Measurements from ENCODE around the gene PCP2.

PCP2 gene

DNA sequence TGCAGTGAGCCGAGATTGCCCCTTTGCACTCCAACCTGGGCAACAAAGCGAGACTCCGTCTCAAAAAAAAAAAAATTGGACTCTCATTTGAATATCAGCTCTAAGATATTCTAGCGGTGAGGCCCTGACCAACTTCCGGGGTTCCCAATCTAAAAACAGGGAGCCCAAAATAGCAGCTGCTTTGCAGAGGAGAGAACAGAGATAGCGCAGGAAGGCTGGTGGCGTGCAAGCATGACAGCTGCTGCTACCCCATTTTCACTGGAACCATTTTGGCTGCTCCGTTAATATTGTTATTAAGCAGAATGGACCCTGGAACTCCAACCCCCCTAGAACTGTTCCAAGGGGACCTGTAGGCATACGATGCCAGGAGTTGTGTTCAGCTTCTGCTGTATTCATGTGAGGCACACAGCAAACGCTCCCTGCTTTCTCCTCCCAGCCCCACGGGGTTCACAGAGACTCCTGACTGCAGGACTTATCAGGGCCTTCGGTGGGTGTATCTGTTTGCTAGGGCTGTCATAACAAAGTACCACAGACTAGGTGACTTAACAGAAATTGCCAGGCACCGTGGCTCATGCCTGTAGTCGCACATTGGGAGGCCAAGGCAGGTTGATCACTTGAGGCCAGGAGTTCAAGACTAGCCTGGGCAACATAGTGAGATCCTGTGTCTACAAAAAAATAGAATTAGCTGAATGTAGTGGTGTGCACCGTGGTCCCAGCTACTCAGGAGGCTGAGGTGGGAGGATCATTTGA lies 14.9 kb upstream of the PCP2 start:
- TF ChIP-seq ZC3H10 (CRISPR knock-in tag; IDR thresholded peaks at IDR 0.05) = no peak
- TF ChIP-seq TCF4 (CRISPR knock-in tag; IDR thresholded peaks at IDR 0.05; ENCODE audit: borderline replicate concordance) = no peak
- no peak for TF ChIP-seq GLIS3 (CRISPR knock-in tag; IDR thresholded peaks at IDR 0.05)
- no peak for TF ChIP-seq ARNTL (CRISPR knock-in tag; IDR thresholded peaks at IDR 0.05; ENCODE audit: borderline replicate concordance, low read depth)
- TF ChIP-seq, protein P1, sequence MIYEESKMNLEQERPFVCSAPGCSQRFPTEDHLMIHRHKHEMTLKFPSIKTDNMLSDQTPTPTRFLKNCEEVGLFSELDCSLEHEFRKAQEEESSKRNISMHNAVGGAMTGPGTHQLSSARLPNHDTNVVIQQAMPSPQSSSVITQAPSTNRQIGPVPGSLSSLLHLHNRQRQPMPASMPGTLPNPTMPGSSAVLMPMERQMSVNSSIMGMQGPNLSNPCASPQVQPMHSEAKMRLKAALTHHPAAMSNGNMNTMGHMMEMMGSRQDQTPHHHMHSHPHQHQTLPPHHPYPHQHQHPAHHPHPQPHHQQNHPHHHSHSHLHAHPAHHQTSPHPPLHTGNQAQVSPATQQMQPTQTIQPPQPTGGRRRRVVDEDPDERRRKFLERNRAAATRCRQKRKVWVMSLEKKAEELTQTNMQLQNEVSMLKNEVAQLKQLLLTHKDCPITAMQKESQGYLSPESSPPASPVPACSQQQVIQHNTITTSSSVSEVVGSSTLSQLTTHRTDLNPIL (CRISPR knock-in tag; IDR thresholded peaks at IDR 0.05; ENCODE audit: low read depth) = no peak
- no peak for TF ChIP-seq RARB (CRISPR knock-in tag; IDR thresholded peaks at IDR 0.05)
- TF ChIP-seq, protein P2, sequence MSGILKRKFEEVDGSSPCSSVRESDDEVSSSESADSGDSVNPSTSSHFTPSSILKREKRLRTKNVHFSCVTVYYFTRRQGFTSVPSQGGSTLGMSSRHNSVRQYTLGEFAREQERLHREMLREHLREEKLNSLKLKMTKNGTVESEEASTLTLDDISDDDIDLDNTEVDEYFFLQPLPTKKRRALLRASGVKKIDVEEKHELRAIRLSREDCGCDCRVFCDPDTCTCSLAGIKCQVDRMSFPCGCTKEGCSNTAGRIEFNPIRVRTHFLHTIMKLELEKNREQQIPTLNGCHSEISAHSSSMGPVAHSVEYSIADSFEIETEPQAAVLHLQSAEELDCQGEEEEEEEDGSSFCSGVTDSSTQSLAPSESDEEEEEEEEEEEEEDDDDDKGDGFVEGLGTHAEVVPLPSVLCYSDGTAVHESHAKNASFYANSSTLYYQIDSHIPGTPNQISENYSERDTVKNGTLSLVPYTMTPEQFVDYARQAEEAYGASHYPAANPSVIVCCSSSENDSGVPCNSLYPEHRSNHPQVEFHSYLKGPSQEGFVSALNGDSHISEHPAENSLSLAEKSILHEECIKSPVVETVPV (CRISPR knock-in tag; IDR thresholded peaks at IDR 0.05) = no peak
- TF ChIP-seq, protein P3, sequence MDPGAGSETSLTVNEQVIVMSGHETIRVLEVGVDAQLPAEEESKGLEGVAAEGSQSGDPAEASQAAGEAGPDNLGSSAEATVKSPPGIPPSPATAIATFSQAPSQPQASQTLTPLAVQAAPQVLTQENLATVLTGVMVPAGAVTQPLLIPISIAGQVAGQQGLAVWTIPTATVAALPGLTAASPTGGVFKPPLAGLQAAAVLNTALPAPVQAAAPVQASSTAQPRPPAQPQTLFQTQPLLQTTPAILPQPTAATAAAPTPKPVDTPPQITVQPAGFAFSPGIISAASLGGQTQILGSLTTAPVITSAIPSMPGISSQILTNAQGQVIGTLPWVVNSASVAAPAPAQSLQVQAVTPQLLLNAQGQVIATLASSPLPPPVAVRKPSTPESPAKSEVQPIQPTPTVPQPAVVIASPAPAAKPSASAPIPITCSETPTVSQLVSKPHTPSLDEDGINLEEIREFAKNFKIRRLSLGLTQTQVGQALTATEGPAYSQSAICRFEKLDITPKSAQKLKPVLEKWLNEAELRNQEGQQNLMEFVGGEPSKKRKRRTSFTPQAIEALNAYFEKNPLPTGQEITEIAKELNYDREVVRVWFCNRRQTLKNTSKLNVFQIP (CRISPR knock-in tag; IDR thresholded peaks at IDR 0.05; ENCODE audit: borderline replicate concordance, low read depth) = no peak
- no peak for TF ChIP-seq ZNF8 (CRISPR knock-in tag; IDR thresholded peaks at IDR 0.05)
- no peak for TF ChIP-seq ISL1 (CRISPR knock-in tag; IDR thresholded peaks at IDR 0.05)
- TF ChIP-seq TOX (CRISPR knock-in tag; IDR thresholded peaks at IDR 0.05; ENCODE audit: borderline replicate concordance) = no peak
- TF ChIP-seq SNAI2 (CRISPR knock-in tag; IDR thresholded peaks at IDR 0.05) = no peak

DNA sequence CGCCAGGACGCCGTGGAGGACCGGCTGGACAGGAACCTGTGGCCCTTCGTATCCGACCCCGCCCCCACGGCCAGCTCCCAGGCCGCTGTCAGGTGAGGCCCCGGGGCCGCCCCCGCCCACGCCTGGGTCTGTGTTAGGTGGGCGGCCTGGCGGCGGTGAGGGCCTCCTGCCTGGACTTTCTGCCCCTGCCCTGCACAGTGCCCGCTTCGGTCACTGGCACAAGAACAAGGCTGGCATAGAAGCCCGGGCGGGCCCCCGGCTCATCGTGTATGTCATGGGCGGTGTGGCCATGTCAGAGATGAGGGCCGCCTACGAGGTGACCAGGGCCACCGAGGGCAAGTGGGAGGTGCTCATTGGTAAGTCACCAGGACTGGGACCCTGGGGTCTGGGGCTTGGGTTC lies 13.6 kb upstream of the PCP2 start:
- no peak for TF ChIP-seq OSR1 (CRISPR knock-in tag; IDR thresholded peaks at IDR 0.05)
- TF ChIP-seq, protein P4, sequence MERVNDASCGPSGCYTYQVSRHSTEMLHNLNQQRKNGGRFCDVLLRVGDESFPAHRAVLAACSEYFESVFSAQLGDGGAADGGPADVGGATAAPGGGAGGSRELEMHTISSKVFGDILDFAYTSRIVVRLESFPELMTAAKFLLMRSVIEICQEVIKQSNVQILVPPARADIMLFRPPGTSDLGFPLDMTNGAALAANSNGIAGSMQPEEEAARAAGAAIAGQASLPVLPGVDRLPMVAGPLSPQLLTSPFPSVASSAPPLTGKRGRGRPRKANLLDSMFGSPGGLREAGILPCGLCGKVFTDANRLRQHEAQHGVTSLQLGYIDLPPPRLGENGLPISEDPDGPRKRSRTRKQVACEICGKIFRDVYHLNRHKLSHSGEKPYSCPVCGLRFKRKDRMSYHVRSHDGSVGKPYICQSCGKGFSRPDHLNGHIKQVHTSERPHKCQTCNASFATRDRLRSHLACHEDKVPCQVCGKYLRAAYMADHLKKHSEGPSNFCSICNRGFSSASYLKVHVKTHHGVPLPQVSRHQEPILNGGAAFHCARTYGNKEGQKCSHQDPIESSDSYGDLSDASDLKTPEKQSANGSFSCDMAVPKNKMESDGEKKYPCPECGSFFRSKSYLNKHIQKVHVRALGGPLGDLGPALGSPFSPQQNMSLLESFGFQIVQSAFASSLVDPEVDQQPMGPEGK (CRISPR knock-in tag; IDR thresholded peaks at IDR 0.05; ENCODE audit: borderline replicate concordance) = no peak
- no peak for TF ChIP-seq ZC3H10 (CRISPR knock-in tag; IDR thresholded peaks at IDR 0.05)
- no peak for TF ChIP-seq BACH2 (CRISPR knock-in tag; IDR thresholded peaks at IDR 0.05; ENCODE audit: borderline replicate concordance)
- TF ChIP-seq, protein P3 (CRISPR knock-in tag; IDR thresholded peaks at IDR 0.05; ENCODE audit: borderline replicate concordance, low read depth) = no peak
- no peak for TF ChIP-seq ZNF70 (CRISPR knock-in tag; IDR thresholded peaks at IDR 0.05)
- TF ChIP-seq, protein P2 (CRISPR knock-in tag; IDR thresholded peaks at IDR 0.05) = no peak
- no peak for TF ChIP-seq CSDC2 (CRISPR knock-in tag; IDR thresholded peaks at IDR 0.05)
- no peak for TF ChIP-seq ZFP30 (CRISPR knock-in tag; IDR thresholded peaks at IDR 0.05)
- TF ChIP-seq, protein P1 (CRISPR knock-in tag; IDR thresholded peaks at IDR 0.05; ENCODE audit: low read depth) = no peak
- no peak for TF ChIP-seq ZNF8 (CRISPR knock-in tag; IDR thresholded peaks at IDR 0.05)
- TF ChIP-seq ARNTL (CRISPR knock-in tag; IDR thresholded peaks at IDR 0.05; ENCODE audit: borderline replicate concordance, low read depth) = no peak
- TF ChIP-seq ZNF565 (CRISPR knock-in tag; conservative IDR thresholded peaks at IDR 0.05; ENCODE audit: low read depth) = no peak
- no peak for TF ChIP-seq RARB (CRISPR knock-in tag; IDR thresholded peaks at IDR 0.05)
- no peak for ATAC-seq

More for the DNA sequence above, 14.9 kb upstream of the PCP2 start:
- ATAC-seq = no peak
